TTC549 (cell line): ENCODE results near the gene GPER1.

Experiments used
- FAIRE-seq: peaks from 2 replicates; lab custom pipeline; 2012; peaks lifted over from hg19 to GRCh38; lab: Jason Lieb, UNC

GPER1 gene

GRCh38 chr7:1054438-1054837 is 33.5 kb upstream of the GPER1 start:
- no peak for FAIRE-seq

- FAIRE-seq, result no peak
Measured at GRCh38 chr7:1054861-1055450, 33.0 kb upstream of the GPER1 start.

- no peak for FAIRE-seq
Measured at GRCh38 chr7:1055491-1055955, 32.4 kb upstream of the GPER1 start.

- FAIRE-seq, result no peak
Measured at GRCh38 chr7:1055956-1056784, 31.7 kb upstream of the GPER1 start.

- FAIRE-seq, result no peak
Measured at GRCh38 chr7:1056785-1057410, 31.0 kb upstream of the GPER1 start.

- no peak for FAIRE-seq
Measured at GRCh38 chr7:1057416-1058291, 30.3 kb upstream of the GPER1 start.

- no peak for FAIRE-seq
Measured at GRCh38 chr7:1058311-1058710, 29.6 kb upstream of the GPER1 start.

- FAIRE-seq, result no peak
Measured at GRCh38 chr7:1058821-1059199, 29.1 kb upstream of the GPER1 start.

GRCh38 chr7:1059200-1060091 is 28.5 kb upstream of the GPER1 start:
- FAIRE-seq, result no peak

- no peak for FAIRE-seq
Measured at GRCh38 chr7:1060315-1061072, 27.4 kb upstream of the GPER1 start.

GRCh38 chr7:1061180-1061579 is 26.7 kb upstream of the GPER1 start:
- FAIRE-seq, result no peak

- no peak for FAIRE-seq
Measured at GRCh38 chr7:1062296-1063294, 25.3 kb upstream of the GPER1 start.

GRCh38 chr7:1063361-1063760 is 24.6 kb upstream of the GPER1 start:
- FAIRE-seq, result no peak

- no peak for FAIRE-seq
Measured at GRCh38 chr7:1064581-1064980, 23.3 kb upstream of the GPER1 start.

GRCh38 chr7:1065263-1065584 is 22.7 kb upstream of the GPER1 start:
- no peak for FAIRE-seq

- no peak for FAIRE-seq
Measured at GRCh38 chr7:1065585-1066241, 22.2 kb upstream of the GPER1 start.

GRCh38 chr7:1066242-1066588 is 21.7 kb upstream of the GPER1 start:
- no peak for FAIRE-seq

GRCh38 chr7:1068013-1068412 is 19.9 kb upstream of the GPER1 start:
- FAIRE-seq, result no peak

GRCh38 chr7:1068619-1069018 is 19.3 kb upstream of the GPER1 start:
- FAIRE-seq, result no peak
